Measurements from ENCODE around the gene PLD4.

The PLD4 gene

GRCh38 chr14:104972301-104973134 lies 47.8 kb downstream of the PLD4 start:
- no peak for DNase-seq (ENCODE audit: low read depth, low spot score)
- TF ChIP-seq CTCF (IDR thresholded peaks at IDR 0.05; ENCODE audit: insufficient read depth, low read length, missing control alignments) = no peak
- POLR2A ChIA-PET = interaction anchor here (0.7 to 2.4 kb wide), 6 partner anchors 13 to 329 kb away, joined by 3 to 10 read pairs (median 4); partner anchors contain the start of genes BRF1, CDCA4 and CLBA1
- H3K4me3 ChIP-seq (ENCODE audit: low read depth, low read length) = no peak overlapping the region
- CTCF ChIA-PET = interaction anchor here (1.4 to 11.8 kb wide), 11 partner anchors 8 to 116 kb away, joined by 3 to 383 read pairs (median 33); partner anchors contain the start of gene CLBA1

GRCh38 chr14:104973135-104973384 lies 48.4 kb downstream of the PLD4 start:
- peak; percentile 67 for DNase-seq (ENCODE audit: low read depth, low spot score)
- H3K4me3 ChIP-seq (ENCODE audit: low read depth, low read length) = no peak overlapping the region
- ChIA-PET CTCF (interaction anchor here (1.0 to 11.8 kb wide), 12 partner anchors 9 to 115 kb away, joined by 3 to 383 read pairs (median 30); partner anchors contain the start of gene CLBA1), POLR2A (interaction anchor here (0.7 to 2.4 kb wide), 7 partner anchors 13 to 328 kb away, joined by 3 to 10 read pairs (median 4); partner anchors contain the start of genes BRF1, CDCA4 and CLBA1)
- TF ChIP-seq CTCF (IDR thresholded peaks at IDR 0.05; ENCODE audit: insufficient read depth, low read length, missing control alignments) = no peak

GRCh38 chr14:104973385-104974145 lies 48.9 kb downstream of the PLD4 start:
- CTCF ChIA-PET = interaction anchor here (1.0 to 11.8 kb wide), 18 partner anchors 10 to 309 kb away, joined by 3 to 383 read pairs (median 14); partner anchors contain the start of gene CLBA1
- peak overlapping the region; percentile 41 for H3K4me3 ChIP-seq (ENCODE audit: low read depth, low read length)
- POLR2A ChIA-PET = interaction anchor here (0.7 to 2.4 kb wide), 7 partner anchors 12 to 328 kb away, joined by 3 to 10 read pairs (median 4); partner anchors contain the start of genes BRF1, CDCA4 and CLBA1
- DNase-seq (ENCODE audit: low read depth, low spot score) = no peak
- no peak for TF ChIP-seq CTCF (IDR thresholded peaks at IDR 0.05; ENCODE audit: insufficient read depth, low read length, missing control alignments)

GRCh38 chr14:104974146-104974541 lies 49.5 kb downstream of the PLD4 start:
- DNase-seq (ENCODE audit: low read depth, low spot score) = no peak
- no peak for TF ChIP-seq CTCF (IDR thresholded peaks at IDR 0.05; ENCODE audit: insufficient read depth, low read length, missing control alignments)
- 0 out of 2 replicates have a peak overlapping the region, but pooled peaks have one; percentile 3 for H3K4me3 ChIP-seq (ENCODE audit: low read depth, low read length)
- POLR2A ChIA-PET = interaction anchor here (1.6 to 2.4 kb wide), 2 partner anchors 41 to 47 kb away, joined by 5 to 10 read pairs; partner anchors contain the start of gene CDCA4
- CTCF ChIA-PET = interaction anchor here (1.0 to 11.8 kb wide), 19 partner anchors 10 to 308 kb away, joined by 3 to 383 read pairs (median 14); partner anchors contain the start of genes CDCA4 and CLBA1

- ChIA-PET CTCF (interaction anchor here (0.7 to 11.8 kb wide), 29 partner anchors 8 to 308 kb away, joined by 3 to 383 read pairs (median 8); partner anchors contain the start of genes CDCA4 and CLBA1), POLR2A (interaction anchor here (2.4 kb wide), 1 partner anchor 46 kb away, joined by 10 read pairs; the partner anchor contains the start of gene CDCA4)
- DNase-seq (ENCODE audit: low read depth, low spot score) = no peak
- H3K4me3 ChIP-seq (ENCODE audit: low read depth, low read length) = no peak overlapping the region
- TF ChIP-seq CTCF (IDR thresholded peaks at IDR 0.05; ENCODE audit: insufficient read depth, low read length, missing control alignments) = no peak
Observed at GRCh38 chr14:104974665-104975390, 50.1 kb downstream of the PLD4 start.
